HG03196 (cell line): ENCODE measurements around the gene SPATA25.
"Not testable (repeated sequence)": the region's sequence is repeated elsewhere in the genome, so short reads cannot be mapped to it uniquely, and the experiment has no call there.

ENCODE experiments used
- ATAC-seq: cut with Tn5 transposase; IDR thresholded peaks from one replicate; pipeline ENCODE4 v1.9.1; 2021; ENCODE audit not compliant: unreplicated experiment

Gene SPATA25

DNA sequence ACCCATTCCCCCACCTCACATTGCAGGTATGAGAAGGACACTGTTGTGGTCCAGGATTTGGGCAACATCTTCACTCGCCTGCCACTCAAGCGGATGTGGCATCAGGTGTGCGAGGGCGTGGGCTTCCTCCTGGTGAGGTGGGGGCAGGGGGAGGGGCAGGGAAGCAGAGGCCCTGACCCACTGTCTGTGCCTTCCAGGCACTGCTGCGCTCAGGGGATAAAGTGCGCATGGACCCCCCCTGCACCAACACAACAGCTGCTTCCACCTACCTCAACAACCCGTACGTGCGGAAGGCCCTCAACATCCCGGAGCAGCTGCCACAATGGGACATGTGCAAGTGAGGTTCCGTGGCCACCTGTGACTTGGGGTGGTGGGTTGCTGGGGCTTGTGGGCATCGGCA, 7.4 kb upstream of the SPATA25 start:
- ATAC-seq: no peak

DNA sequence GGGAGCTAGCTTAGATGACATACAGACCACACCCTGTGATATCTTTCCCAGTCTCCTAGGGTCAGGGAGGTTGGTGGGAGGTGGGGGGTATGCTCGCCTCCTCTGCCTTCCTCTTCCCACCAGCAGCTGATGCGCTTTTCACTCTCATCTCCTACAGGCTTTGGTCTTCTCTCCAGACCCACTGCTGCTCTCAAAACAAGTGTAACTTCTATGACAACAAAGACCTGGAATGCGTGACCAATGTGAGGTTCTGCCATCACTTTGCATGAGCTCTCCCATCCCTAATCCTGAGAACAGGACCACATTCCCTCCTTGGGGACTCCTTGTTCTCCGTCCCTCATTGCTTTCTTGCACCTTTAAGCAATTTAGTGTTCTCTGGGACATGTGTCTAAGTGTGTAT, 6.4 kb upstream of the SPATA25 start:
- no peak for ATAC-seq

DNA sequence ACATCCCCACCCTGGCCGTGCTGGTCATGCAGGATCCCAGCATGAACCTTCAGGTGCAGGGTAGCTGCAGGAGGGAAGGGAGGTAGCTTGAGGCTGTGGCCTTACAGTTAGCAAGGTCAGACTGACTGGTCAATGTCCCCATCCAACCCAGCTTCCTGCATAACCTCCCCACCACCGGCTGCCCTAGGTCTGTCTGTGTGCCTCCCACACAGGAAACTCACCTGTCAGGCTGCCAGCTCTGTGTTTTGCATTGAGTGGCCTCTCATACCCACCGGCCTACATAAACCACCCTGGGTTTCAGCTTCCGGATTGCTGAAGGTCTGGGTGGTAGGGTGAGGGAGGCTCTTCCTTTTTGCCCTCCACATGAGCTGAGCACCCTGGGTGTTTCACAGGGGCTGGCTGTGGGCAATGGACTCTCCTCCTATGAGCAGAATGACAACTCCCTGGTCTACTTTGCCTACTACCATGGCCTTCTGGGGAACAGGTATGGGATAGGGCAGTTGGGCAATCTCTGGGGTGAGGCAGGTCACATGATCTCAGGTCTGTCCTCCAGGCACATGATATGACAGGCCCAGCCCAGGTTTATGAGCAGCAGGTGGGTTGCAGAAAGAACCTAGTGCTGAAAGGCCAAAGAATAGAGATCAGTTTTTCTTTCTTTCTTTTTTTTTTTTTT, 5.5 kb upstream of the SPATA25 start:
- no peak for ATAC-seq

GRCh38 chr20:45892049-45892825, 4.8 kb upstream of the SPATA25 start:
- ATAC-seq: no peak

GRCh38 chr20:45890985-45891983, 3.9 kb upstream of the SPATA25 start, which contains the start of the genes CTSA and NEURL2:
Gene CTSA (plus strand): TSS chr20:45891335. CDS start chr20:45891569, 234 bp downstream.
Gene NEURL2 (minus strand): TSS chr20:45891208. CDS start chr20:45890991, 217 bp downstream.
- peak; percentile 68 for ATAC-seq

DNA sequence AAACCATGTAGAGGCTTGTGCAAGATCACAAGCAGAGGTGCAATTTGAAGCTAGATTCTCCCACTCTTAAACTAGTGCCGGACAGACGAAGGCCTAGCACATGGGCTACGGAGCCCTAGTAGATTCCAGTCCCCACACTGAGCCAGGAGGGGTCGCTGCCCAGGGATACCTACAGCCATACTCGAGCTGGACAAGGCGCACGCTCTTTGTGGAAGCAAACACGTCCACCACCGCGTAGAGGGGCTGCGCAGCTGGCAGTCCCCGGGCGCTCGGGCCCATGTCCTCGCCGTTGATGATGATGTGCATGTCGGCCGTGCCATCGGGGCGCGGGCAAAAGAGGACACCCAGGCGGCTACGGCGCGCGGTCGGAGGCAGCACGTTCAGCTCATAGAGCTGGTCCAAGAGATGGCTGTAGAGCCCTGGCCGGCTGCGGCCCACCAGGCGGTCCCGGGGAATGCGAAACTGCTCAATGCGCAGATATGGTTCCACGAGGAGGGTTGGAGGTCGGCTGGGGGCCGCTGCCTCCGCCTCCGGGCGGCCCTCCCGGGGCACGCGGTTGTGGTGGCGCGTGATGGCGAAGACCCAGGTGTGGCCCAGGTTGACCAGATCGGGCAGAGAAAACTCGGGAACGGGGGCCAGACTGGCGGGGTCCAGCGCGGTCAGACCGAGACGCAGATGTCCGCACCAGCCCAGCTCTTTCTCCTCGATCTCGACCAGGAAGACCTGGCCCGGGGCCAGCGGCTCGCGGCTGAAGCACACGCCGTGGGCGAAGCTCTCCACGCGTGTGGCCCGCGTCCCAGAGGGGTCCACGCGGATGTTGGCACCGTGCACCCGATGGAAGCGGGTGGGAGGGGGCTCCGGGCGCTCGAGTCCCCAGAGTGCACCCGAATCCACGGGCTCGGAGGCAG, 2.9 kb upstream of the SPATA25 start:
- peak; percentile 31 for ATAC-seq

DNA sequence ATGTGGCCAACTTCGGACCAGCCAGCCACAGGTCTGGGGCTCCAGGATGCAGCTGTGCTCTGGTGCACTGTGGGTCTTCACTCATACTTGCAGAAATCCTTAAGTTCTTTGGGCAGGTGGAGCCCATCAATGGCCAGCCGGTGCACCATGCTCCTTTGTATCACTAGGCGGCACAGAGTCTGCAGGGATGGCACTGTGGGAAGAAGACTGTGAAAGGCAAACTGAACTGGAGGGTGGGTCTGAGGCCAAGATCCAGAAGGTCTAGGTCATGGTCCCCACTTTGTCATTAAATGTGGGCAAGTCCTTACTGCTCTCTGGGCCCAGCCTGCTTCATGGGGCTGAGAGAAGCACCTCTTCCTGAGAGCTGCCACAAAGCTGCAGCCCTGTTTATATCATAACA, 1.3 kb upstream of the SPATA25 start:
- no peak for ATAC-seq

GRCh38 chr20:45886590-45887345, 654 bp downstream of the SPATA25 start:
- no peak for ATAC-seq

- no peak for ATAC-seq
Observed at GRCh38 chr20:45883100-45883469, 4.3 kb downstream of the SPATA25 start.

DNA sequence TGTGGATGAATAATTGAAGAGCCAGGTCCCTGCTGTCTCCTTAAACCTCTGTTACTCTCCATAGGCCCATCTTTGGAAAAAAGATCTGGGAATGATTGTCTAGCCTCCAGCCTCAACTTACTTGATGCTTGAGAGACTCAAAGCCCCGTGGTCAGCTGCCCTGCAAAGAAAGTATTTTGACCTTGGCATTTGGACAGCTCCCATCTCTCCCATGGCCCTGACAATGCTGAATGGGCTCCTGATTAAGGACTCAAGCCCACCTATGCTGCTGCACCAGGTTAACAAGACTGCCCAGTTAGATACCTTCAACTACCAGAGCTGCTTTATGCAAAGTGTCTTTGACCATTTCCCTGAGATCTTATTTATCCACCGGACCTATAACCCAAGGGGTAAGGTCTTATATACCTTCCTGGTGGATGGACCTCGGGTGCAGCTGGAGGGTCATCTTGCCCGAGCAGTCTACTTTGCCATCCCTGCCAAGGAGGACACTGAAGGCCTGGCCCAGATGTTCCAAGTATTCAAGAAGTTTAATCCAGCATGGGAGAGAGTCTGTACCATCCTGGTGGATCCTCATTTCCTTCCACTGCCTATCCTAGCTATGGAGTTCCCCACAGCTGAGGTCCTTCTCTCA, 4.8 kb downstream of the SPATA25 start:
- ATAC-seq: no peak

DNA sequence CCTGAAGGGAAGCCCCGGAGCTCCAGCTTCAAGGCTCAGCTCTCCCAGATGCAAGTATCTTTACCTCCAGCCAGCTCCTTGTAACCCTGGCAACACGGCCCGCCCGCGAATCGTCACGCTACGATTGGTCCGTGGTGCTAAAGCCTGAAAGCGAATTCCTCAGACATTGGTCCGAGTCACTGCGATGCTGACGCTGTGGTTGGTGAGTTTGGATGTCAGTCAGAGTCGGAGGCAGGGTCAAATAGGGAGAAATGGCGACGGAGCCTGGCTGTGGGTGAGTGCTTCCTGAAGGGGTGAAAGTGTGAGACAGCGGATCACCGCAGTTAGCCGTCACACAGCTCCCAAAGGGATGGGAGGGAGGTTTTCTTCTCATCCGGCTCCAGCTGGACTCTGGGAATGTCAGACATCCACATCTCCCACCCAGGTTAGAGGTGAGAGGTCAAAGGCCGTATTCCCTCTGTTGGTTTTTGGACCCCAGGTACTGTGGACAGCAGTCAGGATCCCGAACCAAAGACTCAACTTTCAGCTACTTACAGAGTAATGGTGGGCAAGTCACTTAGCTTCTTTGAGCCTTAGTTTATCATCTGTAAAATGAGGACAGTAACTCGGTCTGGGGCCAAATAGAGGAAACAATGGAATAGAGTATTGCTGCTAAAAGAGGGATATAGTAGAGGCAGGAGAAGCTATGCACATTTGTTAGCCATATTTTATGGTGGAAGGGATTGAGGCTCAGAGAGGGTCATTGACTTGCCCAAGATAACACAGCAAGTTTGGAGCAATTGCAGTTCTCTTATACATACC, 6.2 kb downstream of the SPATA25 start, which contains the start of gene ZSWIM1:
Gene ZSWIM1, plus strand, starts transcription at position 240 of the 801 bp plus-strand sequence. CDS start 1,366 bp downstream, outside the sequence.
- peak; percentile 91 for ATAC-seq

- ATAC-seq: no peak
Observed at GRCh38 chr20:45878076-45878761, 9.2 kb downstream of the SPATA25 start.

GRCh38 chr20:45874576-45874975, 12.8 kb downstream of the SPATA25 start:
- no peak for ATAC-seq

DNA sequence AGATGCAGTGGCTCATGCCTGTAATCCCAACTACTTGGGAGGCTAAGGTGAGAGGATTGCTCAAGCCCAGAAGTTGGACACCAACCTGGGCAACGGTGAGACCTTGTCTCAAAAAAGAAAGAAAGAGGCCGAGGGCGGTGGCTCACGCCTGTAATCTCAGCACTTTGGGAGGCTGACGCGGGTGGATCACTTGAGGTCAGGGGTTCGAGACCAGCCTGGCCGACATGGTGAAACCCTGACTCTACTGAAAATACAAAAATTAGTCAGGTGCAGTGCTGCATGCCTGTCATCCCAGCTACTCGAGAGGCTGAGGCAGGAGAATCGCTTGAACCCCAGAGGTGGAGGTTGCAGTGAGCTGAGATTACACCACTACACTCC, 13.3 kb downstream of the SPATA25 start:
- ATAC-seq: not testable (repeated sequence)

DNA sequence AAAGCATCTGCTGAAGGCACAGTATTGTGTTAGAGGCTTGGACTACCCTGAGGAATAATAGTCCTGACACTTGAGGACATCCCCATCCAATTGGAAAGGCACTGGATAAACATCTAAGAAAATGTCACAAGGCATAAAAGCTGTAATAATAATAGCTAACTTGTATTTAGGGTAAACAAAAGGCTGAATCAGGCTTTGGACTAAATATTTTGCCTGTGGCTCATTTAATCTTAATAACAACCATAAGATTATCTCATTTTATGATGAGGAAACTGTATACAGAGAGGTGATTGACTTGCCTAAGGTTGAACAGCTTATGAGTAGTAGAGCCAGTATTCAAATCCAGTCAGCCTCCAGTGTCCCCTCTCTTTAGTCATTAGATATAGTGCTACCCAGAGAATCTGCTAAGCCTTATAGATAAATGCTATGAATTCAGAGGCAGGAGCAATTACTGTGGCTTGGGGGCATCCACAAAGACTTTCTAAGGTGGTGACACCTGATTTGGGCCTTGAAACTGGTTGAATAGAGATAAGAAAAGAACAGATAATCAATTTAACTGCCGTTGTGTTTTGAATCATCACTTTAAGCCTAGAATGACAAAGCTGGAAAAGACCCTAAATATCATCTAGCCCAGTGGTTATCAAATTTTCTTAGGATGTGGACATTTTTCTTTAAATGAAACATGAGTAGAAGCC, 13.9 kb downstream of the SPATA25 start:
- ATAC-seq: no peak

GRCh38 chr20:45872626-45873025, 14.8 kb downstream of the SPATA25 start:
- ATAC-seq: no peak

DNA sequence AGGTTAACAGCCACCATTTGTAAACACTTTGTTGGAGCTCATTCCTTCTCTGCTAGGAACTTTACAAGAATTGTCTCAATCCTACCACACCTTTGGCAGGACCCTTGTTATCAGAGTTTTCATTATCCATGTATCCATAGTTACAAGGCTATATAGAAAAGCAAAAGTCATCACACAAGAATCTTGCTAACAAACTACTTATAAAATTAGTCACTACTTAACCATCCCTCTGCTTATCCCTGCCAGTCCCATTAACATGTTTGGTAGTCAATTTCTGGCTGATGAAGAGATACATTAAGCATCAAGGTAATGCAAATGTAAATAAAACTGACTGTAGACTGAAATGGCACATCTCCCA, 19.6 kb downstream of the SPATA25 start:
- ATAC-seq: no peak
